Measurements from ENCODE around the gene SLFN14. TPM values are rescaled to one million over a fixed set of nuclear protein-coding genes. Genes with fewer than 3 reads are reported as not detected.

The SLFN14 gene
- total and polyA plus RNA-seq, 2 of the 4 experiments (the other 2 are of a cell fraction), result not detected

- Histone ChIP-seq H4K20me1 (ENCODE audit: insufficient read depth, low read length) (no peaks in the 10 kb centered on the region), H2BK5ac (ENCODE audit: low read depth, low read length, poor library complexity, severe bottlenecking) (no peak overlapping the region), H3K27me3 (ENCODE audit: control insufficient read depth, insufficient read depth, low read length) (peaks cover 19% of the 10 kb centered on the region), H3K9ac (ENCODE audit: low read depth, low read length) (no peak overlapping the region), H3K23ac (ENCODE audit: low read depth, low read length) (no peak overlapping the region), H3K4me2 (ENCODE audit: low read depth, low read length) (no peak overlapping the region), H3K56ac (ENCODE audit: extremely low read depth, insufficient read depth, low read length) (no peak overlapping the region), H4K91ac (ENCODE audit: insufficient read depth, low read depth, low read length) (no peak overlapping the region), H3K14ac (replicated peaks; ENCODE audit: low read depth, low read length) (no peak overlapping the region), H3K4me3 (ENCODE audit: insufficient read depth, low read depth, low read length) (no peak overlapping the region), H3K36me3 (ENCODE audit: control insufficient read depth, insufficient read depth, low read length) (no peaks in the 10 kb centered on the region), H3K27ac (ENCODE audit: insufficient read depth, low read length) (no peak overlapping the region), H2BK15ac (ENCODE audit: low read depth, low read length) (no peak overlapping the region), H3K9me3 (ENCODE audit: control insufficient read depth, insufficient read depth, low read length) (no peaks in the 10 kb centered on the region), H2AK5ac (ENCODE audit: low read depth, low read length) (no peak overlapping the region), H3K18ac (ENCODE audit: low read depth, low read length) (no peak overlapping the region), H3K79me1 (ENCODE audit: low read depth in 1 of 2, low read length in 2 of 2) (no peaks in the 10 kb centered on the region), H2BK20ac (ENCODE audit: low read depth, low read length) (no peak overlapping the region), H2AK9ac (replicated peaks; ENCODE audit: low read depth, low read length, poor library complexity) (no peak overlapping the region), H2AFZ (replicated peaks; ENCODE audit: low read length, poor library complexity) (no peak overlapping the region), H3K4ac (ENCODE audit: low read depth, low read length) (no peak overlapping the region), H2BK120ac (ENCODE audit: low read depth, low read length) (no peak overlapping the region), H3K9me1 (ENCODE audit: insufficient read depth, low read length) (no peaks in the 10 kb centered on the region), H4K5ac (ENCODE audit: low read depth, low read length) (no peak overlapping the region), H3K4me1 (ENCODE audit: control insufficient read depth, insufficient read depth, low read length) (no peaks in the 10 kb centered on the region), H4K8ac (ENCODE audit: low read depth in 2 of 2, low read length in 2 of 2) (no peak overlapping the region)
- ChIA-PET CTCF (interaction anchor here (1.1 kb wide), 1 partner anchor 9 kb away, joined by 3 read pairs; no protein-coding TSS in a partner anchor), POLR2A (ENCODE audit: unreplicated experiment) (no interaction called here)
- in situ Hi-C loops (cut with MboI; ENCODE audit: low sequenced_read_pairs), result no loop called here
- dilution Hi-C loops (cut with HindIII; ENCODE audit: low sequenced_read_pairs, unreplicated experiment), result no loop called here
- DNase-seq (no peak), ATAC-seq (ENCODE audit: low read depth) (no peak)
- intact Hi-C loops (cut with micrococcal nuclease), result no loop called here
- no TSS peak for BruUV-seq (replicated peaks)
- no peak for TF ChIP-seq MAFK (IDR thresholded peaks at IDR 0.05; ENCODE audit: low read depth, low read length)
- peak; percentile 22; the same call in 1 of the 2 replicates for TF ChIP-seq CTCF (conservative IDR thresholded peaks at IDR 0.05; ENCODE audit: low read depth, low read length)
- TF ChIP-seq ELK1 (IDR thresholded peaks at IDR 0.05; ENCODE audit: borderline replicate concordance, low read depth, low read length), result no peak
- no peak for TF ChIP-seq CEBPB (IDR thresholded peaks at IDR 0.05; ENCODE audit: low read depth, low read length)
- TF ChIP-seq RAD21 (IDR thresholded peaks at IDR 0.05; ENCODE audit: low read length), result peak; percentile 27; the same call in 1 of the 2 replicates
- no peak for TF ChIP-seq CHD1 (IDR thresholded peaks at IDR 0.05; ENCODE audit: low read depth, low read length)
- no peak for TF ChIP-seq RCOR1 (IDR thresholded peaks at IDR 0.05; ENCODE audit: insufficient replicate concordance, low read length)
- no peak for TF ChIP-seq NFE2L2 (IDR thresholded peaks at IDR 0.05; ENCODE audit: low read depth, low read length)
- no CpG with 5 or more reads among the region's 5 CpGs for WGBS, 2 experiments (ENCODE audit: extremely low coverage in 2 of 2, insufficient read length in 1 of 2)
Measured at GRCh38 chr17:35555691-35556090, 4.9 kb downstream of the SLFN14 start.

Measured in IMR-90 (cell line).